Inflammatory macrophage treated with lipopolysaccharide for 4 hours (primary cell): ENCODE results near the gene MRPL49.
"Not testable (repeated sequence)": the region's sequence is repeated elsewhere in the genome, so short reads cannot be mapped to it uniquely, and the experiment has no call there.

Source experiments
- DNase-seq: peaks from one replicate; pipeline ENCODE4 v3.0.0-alpha.2; 2020

MRPL49 gene

GRCh38 chr11:65118891-65119669, 3.0 kb upstream of the MRPL49 start:
- DNase-seq = not testable (repeated sequence)

GRCh38 chr11:65119670-65119995, 2.5 kb upstream of the MRPL49 start:
- DNase-seq = no peak

GRCh38 chr11:65120831-65121230, 1.3 kb upstream of the MRPL49 start:
- no peak for DNase-seq

DNA sequence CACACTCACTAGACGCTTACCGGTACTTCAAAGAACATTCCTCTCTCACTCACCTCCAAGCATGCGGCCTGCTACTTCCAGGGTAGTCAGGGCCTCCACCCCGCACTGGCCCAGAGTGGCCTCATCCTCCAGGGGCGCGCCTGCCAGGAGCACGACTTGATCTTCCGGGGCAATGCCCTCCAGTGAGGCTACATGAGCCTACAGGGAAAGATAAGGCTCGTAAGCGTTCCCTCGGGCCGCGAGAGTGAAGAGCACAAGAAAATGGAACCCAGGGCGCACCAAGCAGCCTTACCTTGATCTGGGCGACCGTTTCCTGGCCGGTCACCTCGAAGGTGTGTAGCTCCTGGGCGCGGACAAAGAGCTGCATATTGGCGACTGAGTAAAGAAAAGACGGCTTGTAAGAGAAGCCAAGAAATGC, 665 bp upstream of the MRPL49 start:
- DNase-seq = peak; percentile 42

- DNase-seq = no peak
Measured at GRCh38 chr11:65124480-65125196, 2.5 kb downstream of the MRPL49 start.

- DNase-seq = no peak
Measured at GRCh38 chr11:65125197-65126056, 3.3 kb downstream of the MRPL49 start.

DNA sequence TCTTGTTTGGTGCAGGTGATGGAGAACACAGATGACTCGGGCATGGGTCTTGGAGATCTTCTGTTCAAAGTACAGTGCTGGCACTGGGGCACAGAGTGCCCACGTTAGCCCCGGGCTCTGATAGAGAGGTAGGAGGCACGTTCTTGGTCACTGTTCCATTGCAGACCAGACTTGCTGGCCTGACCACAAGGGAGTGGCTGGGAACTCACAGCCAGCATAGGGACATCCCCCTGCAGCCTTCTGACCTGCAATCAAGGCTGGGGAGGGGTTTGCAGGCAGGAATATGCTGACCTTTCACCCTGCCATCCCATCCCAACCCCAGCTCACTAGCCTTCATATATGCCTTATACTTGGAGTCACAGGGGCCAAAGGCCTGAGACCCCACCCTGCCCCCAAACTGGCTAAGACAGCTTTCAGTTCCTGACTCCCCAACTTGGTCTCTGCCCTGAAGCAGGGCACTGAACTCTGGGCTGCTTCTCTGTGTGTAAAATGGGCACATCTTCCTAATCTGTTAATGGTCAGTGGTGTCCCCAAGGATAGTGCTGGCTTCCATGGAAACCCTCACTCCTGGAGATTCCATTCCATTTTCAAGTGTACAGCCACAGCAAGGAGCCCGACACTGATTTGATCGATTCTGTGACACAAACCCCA, 4.6 kb downstream of the MRPL49 start:
- no peak for DNase-seq

DNA sequence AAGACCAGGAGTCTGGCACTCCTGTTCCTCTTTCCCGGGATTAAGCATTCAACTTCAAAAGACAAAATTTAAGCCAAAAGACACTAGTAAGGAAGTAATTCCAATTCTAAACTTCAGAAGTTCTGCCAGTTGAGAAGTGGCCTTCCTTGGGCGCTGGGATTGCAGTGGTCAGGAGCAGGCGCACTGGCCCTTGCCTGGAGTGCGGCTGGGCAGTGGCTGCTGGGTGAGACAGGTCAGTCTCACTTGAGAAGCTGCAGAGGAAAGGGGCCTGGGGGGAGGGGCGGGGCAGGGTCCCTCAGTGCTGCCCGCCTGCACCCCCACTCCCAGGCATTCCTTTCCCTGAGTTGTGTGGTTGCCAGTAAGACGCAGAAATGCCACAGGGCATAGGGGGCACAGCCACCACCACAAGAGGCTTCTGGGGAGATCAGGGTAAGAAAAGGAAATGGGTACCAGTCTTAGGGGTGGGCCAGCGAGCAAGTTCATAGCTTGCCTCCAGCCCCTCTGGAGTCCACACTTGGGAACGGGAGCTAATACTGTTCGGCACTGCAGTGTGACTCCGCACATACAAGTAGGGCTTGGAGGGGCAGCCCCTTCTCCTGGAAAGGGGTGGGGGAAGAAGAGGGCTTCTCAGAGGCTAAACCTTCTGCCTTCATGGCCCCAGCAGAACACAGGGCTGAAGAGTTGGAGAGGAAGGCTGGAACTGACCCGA, 5.5 kb downstream of the MRPL49 start:
- no peak for DNase-seq

GRCh38 chr11:65128182-65129145, 6.3 kb downstream of the MRPL49 start:
- DNase-seq = no peak

- no peak for DNase-seq
Measured at GRCh38 chr11:65129649-65130441, 7.7 kb downstream of the MRPL49 start.

GRCh38 chr11:65130631-65131416, 8.7 kb downstream of the MRPL49 start:
- no peak for DNase-seq

DNA sequence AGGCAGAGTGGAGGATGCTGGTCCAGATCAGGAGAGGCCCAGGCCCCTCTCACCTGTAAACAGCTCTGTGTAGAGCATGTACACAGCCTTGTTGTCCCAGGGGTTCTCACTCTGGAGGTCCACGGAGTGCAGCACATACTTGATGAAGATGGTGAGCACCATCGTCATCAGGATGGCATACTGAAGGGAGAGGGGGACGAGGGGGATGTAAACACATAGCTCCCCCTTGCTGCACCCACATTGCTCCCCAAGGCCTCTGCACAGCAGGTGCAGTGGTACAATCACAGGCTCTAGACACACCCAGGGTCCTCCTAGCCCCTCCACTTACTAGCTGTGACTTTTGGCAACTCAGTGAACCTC, 9.3 kb downstream of the MRPL49 start:
- no peak for DNase-seq

DNA sequence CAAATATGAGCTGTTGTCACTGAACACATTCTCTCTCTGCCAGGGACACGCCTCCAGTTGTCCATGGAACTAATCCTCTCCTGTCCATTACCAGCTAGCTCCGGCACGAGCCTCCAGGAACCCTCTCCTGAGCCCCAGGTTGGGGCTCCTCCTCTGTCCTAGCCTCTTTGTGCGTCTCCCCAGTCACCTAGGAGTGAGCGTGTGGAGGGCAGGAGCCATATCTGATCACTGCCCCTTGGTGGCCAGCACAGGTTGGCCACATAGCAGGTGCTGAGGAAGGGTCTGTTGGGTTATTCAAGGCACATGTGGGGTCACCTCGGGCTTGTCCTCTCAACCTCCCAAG, 9.7 kb downstream of the MRPL49 start:
- no peak for DNase-seq

- DNase-seq = no peak
Measured at GRCh38 chr11:65132238-65132987, 10.3 kb downstream of the MRPL49 start.

GRCh38 chr11:65132988-65133700, 11.0 kb downstream of the MRPL49 start:
- DNase-seq = peak; percentile 51

- no peak for DNase-seq
Measured at GRCh38 chr11:65133724-65134123, 11.6 kb downstream of the MRPL49 start.

- DNase-seq = peak; percentile 93
Measured at GRCh38 chr11:65134240-65134951, 12.3 kb downstream of the MRPL49 start, which contains the start of gene SYVN1. Gene SYVN1 (minus strand): TSS chr11:65134519. CDS start chr11:65133601, 918 bp downstream.
